ENCODE results near the gene FIGN.

The FIGN gene

DNA sequence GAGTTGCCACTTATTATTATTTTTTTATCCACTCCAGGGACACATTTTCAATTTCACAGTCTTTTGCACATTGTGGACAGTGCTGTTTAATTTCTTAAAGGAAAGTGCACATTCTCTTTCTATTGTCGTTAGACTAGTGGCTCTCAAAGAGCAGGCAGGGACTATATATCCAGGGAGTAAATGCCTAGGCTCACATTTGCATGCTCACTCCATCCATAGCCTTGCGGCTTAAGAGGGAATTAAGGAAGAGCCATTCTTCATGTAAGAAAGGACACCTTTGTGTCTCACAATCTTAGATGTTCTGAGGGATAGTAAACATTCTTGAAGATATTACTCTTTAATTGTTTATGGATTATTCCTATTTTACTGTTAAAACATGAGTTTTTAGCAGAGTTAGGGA is 70.8 kb downstream of the FIGN start:
- no peak for DNase-seq (ENCODE audit: low read depth in 2 of 3, low spot score in 2 of 3)

DNA sequence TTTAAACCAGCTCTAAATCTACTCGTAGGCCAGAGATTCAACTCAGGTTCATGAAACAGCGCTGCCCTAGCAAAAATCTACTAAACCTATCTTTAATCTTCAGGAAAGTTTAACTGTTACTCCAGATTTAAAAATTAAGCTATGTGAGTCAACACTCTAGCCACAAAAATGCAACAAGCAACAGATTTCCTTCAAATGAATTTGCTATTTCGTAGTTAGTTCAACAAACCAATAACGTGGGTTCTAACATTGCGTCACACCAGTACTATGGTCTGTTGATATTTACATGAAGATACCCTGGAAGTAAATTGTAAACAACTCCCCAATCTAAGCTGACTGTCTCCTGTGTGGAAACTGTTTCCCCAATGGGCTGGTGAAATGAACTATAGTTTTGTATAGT is 71.2 kb downstream of the FIGN start:
- no peak for DNase-seq (ENCODE audit: low read depth in 2 of 3, low spot score in 2 of 3)

DNA sequence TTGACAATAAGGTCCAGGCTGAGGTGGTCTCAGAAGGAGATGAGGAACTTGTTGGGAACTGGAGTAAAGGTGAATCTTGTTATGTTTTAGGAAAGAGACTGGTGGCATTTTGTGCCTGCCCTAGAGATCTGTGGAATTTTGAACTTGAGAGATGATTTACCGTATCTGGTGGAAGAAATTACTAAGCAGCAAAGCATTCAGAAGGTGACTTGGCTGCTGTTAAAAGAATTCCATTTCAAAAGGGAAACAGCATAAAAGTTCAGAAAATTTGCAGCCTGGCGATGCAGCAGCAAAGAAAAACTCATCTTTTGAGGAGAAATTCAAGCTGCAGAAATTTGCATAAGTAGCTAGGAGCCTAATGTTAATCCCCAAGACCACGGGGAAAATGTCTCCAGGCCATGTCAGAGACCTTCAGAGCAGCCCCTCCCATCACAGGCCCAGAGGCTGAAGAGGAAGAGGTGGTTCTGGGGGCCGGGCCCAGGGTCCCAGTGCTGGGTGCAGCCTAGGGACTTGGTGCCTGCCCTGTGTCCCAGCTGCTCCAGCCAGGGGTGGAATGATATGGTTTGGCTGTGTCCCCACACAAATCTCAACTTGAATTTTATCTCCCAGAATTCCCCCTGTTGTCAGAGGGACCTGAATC is 73.5 kb downstream of the FIGN start:
- no peak for DNase-seq (ENCODE audit: low read depth in 2 of 3, low spot score in 2 of 3)

DNA sequence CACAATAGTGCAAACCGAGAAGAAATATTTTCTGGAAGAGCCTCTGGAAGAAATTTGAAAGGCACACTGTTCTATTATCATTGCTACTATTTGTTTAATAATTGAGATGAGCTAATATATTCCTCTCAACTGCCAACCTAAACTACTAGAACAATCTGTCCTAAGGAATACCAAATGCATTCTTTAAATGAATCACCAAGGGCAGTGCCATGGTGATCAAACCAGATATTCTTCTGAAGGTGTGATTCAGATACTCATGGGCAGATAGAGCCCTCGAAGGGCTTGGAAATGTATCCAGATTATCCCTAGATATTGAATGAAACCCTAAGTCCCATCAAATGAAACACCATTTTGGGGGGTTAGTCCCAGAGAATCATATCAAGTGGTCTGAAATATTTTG is 76.6 kb downstream of the FIGN start:
- DNase-seq (ENCODE audit: low read depth in 2 of 3, low spot score in 2 of 3): no peak

DNA sequence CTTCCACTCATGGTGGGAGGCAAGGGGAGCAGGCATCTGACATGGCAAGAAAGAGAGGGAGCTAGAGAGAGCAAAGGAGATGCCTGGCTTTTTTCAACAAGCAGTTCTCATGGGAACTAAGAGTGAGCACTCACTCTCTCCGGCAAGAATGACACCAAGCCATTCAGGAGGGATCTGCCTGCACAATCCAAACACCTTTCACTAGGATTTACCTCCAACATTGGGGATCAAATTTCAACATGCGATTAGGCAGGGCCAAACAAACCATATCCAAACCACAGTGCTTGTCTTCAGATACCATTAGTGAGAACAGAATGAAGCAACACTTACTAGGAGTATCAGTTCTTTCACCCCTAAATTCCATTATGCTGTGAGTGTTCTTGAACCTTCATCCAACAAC is 77.3 kb downstream of the FIGN start:
- no peak for DNase-seq (ENCODE audit: low read depth in 2 of 3, low spot score in 2 of 3)

DNA sequence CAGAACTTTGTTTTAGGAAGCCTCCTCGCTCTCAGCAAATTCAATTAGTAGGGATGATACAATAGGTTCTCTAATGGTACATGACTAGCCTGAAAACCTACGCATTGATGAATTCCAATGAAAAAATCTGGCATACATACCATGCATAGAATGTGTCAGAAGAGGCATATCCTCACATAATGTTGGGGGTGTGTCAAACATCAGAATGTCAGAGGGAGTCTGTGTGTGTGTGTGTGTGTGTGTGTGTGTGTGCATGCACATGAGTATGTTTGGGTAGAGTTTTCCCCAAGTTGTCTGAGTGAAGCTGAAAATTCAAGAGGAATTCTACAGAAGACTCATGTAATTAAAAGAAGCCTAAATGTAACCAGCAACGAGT is 78.5 kb downstream of the FIGN start:
- DNase-seq (ENCODE audit: low read depth in 2 of 3, low spot score in 2 of 3): no peak

DNA sequence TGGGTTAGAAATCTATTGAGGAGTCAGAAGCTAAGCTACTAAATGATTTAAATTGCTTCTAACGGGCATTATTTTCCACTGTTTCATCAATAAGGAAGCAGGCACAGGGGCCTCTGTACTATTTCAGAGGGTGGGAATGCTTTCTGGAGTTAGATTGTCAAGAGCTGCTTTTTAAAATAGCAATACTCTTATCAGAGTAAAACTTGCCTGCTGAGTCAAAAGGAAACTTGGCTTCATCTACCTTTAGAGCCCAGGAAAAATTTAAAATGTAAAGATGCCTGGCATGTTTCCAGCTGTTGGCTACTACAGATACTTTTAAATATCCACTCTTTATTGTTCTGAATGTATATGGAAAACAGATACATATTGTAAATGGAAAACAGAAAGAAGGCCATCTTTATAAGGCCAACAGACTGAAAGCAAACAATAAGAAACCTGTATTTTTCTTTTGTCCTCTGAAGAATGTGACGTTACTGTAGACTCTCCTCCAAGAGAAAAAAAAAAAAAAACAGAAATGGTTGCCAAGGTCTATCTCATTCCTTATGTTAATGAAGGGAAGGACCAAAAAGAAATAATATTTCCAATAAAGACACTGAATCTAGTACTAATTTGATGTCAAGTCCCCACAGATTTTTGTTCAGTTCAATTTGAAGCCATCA is 79.1 kb downstream of the FIGN start:
- DNase-seq (ENCODE audit: low read depth in 2 of 3, low spot score in 2 of 3): no peak

DNA sequence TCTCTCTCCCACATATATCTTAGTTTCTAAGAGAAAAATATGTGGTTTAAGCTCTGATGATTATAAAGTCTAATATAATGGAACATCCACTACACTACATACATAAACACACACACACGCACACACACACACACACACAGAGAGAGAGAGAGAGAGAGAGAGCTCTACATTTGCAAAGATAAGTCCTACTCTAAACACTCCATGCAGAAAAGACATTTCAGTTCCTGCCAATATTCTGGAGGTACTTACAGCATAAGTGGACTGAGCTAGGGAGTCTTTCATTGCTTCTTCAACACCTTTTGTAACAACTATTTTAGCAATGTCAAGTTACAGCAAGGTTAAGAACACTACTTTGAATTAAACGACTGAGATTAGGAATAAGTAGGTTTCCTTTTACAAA is 80.1 kb downstream of the FIGN start:
- DNase-seq (ENCODE audit: low read depth in 2 of 3, low spot score in 2 of 3): no peak

DNA sequence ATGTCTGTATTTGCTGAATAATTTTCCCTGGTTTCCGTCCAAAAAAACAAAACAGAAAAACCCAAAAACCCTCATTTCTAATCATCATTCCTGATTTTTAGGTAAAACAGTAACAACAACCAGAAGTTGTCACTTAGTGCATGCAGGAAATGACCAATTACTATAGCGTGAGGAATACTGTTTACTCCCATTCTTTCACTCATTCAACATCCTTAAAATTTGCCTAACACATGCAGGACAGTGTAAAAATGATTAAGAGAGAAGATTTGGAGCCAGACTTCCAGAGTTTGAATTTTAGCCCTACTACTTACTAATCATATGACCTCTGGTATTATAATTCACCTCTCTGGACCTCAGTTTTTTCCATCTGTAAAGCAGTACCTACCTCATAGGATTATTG is 83.1 kb downstream of the FIGN start:
- DNase-seq (ENCODE audit: low read depth in 2 of 3, low spot score in 2 of 3): no peak

DNA sequence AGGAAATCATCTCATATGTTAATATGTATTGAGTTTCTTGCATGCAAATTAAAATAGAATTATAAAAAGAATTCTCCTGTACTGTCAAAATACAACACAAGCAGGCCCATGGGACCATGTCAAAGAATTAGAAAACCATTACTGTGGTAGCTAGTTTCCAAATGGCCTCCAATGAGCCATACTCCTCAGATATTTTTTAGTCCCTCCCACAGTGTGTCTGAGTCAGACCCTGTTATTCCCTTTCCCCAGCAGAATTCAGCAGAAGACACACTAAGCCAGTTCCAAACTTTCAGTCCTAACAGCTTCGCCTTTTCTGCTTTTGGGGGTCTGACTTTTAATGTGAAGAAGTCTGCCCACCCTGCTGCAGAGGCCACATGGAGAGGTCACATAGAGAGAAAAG is 86.7 kb downstream of the FIGN start:
- DNase-seq (ENCODE audit: low read depth in 2 of 3, low spot score in 2 of 3): no peak

DNA sequence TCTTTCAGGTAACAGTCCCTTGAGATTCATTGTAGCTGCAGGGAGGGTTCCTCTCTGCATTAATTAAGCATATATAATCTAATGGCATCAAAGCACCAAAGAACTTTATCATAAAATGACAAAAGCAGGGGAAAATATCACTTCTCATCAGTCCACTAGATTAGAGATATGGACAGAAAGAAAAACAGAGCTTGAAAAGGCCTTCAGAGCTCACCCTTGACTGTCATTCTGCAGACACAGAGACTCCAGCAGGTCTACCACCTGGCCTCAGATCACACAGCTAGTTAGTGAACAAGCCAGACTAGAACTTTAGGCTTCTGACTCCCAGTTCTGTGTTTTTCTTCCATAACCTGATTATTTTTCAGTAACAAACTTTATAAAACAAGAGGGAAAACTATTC is 88.5 kb downstream of the FIGN start:
- DNase-seq (ENCODE audit: low read depth in 2 of 3, low spot score in 2 of 3): no peak

DNA sequence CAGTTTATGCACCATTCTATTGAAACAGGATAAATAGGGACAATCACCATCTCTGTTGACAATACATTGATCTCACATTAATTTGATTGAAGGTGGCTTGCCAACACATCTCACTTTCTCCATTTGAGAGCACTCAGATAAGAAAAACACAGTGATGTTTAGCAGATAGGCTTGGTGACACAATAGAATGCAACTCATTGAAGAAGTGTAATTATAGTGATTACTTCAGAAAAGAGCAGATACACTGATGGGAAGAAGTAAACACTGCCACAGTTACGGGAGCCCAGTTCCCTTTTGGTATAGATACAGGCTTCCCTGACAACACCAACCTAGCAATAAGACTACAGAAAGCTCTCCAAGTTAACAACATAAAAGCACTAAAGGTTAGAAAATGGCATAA is 89.1 kb downstream of the FIGN start:
- no peak for DNase-seq (ENCODE audit: low read depth in 2 of 3, low spot score in 2 of 3)

DNA sequence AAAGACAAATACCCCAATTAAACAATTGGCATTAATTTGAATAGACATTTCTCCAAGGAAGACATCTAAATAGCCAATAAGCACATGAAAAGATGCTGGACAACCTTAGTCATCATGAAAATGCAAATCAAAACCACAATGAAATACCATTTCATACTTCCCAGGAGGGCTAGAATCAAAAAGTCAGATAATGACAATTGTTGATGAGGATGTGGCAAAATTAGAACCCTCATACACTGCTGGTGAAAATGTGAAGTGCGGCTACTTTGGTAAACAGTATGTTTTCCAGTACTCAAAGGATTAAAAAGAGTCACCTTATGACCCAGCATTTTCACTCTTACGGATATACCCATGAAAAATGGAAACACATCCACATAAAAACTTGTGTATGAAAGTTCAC is 91.6 kb downstream of the FIGN start:
- no peak for DNase-seq (ENCODE audit: low read depth in 2 of 3, low spot score in 2 of 3)

DNA sequence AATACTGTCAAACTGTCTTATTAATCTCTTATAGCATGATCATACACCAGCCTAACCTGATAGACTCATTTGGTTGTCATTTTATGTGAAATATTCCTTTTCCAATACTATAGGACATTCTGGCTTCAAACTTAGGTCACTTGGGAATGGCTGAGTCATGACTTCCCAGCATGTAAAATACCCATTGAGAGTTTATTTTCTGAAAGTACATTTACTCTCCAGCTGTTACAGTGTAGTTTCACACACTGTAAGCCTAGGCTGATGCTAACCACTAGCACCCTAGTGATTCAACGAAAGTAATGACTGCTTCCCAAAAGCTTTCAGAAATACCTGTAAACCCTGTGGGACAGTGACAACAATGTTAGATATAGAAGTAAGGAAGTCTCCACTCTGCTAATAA is 93.8 kb downstream of the FIGN start:
- no peak for DNase-seq (ENCODE audit: low read depth in 2 of 3, low spot score in 2 of 3)

DNA sequence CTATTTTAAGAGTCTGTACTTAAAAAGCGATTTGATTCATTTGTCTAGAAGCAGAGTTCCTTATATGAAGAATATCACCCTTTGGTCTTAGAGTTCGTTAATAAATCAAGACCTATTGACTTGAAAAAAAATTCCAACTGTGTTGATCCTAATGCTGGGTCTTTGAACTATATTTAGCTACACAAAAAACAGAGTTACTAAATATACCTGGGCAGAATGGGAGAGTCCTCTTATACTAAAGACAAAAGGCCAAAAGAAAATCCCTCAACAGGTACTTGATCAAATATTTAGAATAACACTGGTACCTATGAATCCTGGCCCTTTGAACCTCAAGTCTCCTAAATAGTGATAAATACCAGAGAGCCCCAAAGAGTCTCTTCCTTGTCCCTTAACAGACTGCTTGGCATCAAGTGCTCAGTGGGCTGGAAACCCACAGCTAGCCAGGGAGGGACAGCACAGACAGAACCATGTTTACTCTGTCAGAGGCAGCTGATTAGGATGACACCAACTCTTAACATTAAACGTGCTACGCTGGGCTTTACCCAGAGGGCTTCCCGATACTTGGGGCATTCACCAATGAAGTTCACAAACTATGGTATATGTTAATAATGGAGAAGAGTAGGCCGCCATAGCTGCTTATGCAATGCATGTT is 95.1 kb downstream of the FIGN start:
- no peak for DNase-seq (ENCODE audit: low read depth in 2 of 3, low spot score in 2 of 3)

DNA sequence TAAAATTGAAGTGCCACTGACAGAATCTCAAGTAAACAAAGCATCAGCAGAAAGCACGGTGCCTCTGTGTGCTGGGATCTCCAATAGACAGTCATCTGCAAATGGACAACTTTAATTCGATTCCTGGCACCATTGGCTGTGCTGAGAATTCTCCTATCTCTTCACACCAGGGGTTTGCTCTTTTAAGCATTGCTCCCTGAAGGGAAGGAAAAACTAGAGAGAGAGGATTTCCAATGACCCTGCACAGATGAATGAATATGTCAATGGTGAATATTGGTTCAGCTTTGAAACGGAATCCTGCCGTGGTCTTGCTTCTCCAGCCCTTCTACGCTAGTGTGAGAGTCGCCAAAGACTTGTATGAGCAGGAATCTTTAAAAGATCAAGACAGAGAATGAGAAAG is 97.9 kb downstream of the FIGN start:
- no peak for DNase-seq (ENCODE audit: low read depth in 2 of 3, low spot score in 2 of 3)

DNA sequence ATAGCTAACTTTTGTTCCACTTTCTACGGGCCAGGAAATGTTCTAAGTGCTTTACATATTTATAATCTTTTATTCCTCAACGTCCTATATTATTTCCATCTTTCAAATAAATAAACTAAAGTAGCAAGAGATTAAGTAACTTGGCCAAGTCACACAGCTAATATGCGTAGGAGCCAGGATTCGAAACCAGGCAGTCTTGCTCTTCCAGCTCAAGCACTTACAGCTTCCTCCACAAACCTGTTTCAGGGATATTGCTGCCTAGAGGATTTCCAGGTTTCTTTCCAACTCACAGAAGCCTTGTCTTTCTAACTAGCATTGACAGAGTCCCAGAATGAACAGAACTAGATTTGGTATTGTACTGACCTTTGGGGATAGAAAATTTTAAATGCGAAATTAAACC is 102.5 kb downstream of the FIGN start:
- no peak for DNase-seq (ENCODE audit: low read depth in 2 of 3, low spot score in 2 of 3)

DNA sequence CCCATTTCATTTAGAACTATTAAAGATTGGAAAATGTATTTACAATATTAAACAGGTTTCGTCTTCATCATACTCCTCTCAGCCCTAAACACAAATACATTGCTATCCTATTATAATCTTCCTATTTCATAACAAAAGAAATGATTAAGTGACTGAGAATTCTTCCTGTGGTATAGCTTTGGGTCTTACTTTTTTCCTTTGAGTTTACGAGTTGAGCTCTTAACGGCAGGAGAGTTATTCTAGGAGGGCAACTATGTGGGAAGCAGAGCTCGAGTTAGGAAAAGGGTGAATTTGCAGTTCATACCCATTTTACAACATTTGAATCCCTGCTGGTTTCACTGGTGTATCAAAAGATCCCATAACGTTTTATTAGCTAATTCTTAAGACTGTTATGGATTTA is 105.0 kb downstream of the FIGN start:
- no peak for DNase-seq (ENCODE audit: low read depth in 2 of 3, low spot score in 2 of 3)

DNA sequence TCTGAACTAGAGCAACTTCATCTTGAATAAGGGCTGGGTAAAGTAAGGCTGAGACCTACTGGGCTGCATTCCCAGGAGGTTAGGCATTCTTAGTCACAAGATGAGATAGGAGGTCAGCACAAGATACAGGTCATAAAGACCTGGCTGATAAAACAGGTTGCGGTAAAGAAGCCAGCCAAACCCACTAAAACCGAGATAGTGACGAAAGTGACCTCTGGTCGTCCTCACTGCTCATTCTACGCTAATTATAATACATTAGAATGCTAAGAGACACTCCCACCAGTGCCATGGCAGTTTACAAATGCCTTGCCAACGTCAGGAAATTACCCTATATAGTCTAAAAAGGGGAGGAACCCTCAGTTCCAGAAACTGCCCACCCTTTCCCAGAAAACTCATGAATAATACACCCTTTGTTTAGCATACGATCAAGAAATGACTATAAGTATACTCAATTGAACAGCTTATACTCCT is 109.1 kb downstream of the FIGN start:
- DNase-seq (ENCODE audit: low read depth in 2 of 3, low spot score in 2 of 3): no peak

DNA sequence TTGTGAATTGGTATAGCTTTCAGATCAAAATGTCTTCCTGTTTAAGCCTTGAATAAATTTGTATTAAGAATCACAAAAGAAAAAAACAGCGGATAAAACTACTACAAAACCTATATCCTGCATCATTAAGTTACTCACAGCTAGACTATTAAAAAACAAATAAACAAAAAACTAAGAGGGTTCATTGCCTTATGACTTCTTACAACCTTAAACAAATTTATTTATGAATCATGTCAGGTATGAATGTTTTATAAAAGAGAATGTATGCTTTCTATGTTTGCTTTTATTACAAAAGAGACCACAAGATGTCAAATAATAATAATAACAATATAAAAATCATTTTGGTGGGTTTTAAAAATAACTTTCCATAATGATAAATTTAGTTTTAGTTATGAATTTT is 109.6 kb downstream of the FIGN start:
- no peak for DNase-seq (ENCODE audit: low read depth in 2 of 3, low spot score in 2 of 3)

DNA sequence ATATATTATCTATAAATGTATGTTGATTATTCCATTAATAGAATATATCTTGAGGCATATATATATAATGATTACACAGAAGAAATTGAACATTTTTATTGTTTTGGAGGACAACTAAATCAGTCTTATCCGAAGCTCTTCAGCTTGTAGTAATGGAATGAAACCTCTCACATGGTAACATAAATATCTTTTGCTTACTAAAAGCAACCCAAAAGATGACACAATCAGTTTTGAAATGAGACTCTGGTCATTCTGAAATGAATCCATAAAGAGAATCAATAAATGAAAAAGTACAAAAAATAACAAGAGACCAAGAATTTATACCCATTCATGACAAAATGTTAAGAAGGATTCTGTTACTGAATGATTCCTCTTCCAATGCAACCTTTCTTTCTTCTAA is 110.2 kb downstream of the FIGN start:
- no peak for DNase-seq (ENCODE audit: low read depth in 2 of 3, low spot score in 2 of 3)

DNA sequence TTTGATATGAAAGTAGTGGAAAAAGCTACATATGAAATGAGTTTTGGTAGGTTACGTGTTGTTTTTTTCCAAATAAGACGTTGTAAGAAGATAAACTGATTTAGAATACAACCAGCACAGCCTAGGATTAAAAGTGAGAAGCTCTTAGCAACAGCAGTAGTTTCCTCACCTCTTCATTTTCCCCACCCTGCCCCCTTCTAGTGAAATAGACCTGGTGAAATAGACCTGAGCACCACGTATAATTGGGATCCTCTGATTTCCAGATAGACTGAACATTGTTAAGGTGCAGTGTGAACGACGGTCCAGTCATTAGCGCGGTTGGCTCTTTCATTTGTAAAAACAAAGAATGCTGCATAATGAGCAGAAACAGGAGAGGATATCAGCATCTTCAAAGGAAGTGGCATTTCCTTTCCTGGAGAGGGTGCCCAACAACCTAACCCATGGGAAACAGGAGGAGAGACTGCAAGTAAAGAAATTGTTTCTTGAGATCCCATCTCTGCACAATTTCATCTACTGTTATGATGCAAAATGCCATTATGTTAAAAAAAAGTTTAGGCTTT is 114.3 kb downstream of the FIGN start:
- DNase-seq (ENCODE audit: low read depth in 2 of 3, low spot score in 2 of 3): no peak

DNA sequence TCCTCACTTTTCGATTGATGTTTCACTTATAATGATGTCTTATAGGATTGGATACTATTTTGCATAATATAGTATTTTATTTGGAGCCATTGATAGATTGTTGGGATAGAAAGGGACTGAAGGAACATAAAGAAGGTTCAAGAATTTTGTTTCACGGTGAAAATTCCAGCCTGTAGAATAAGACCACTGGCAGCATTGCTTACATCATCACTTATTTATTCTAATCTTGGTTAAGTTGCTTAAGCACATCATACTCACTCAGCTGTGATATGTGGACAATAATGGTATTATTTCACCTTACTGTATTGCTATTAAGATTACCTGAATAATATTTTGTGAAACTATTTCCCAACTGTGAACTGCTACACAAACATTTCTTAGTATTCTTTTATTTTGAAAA is 118.3 kb downstream of the FIGN start:
- DNase-seq (ENCODE audit: low read depth in 2 of 3, low spot score in 2 of 3): no peak
